HG02623 (cell line): Measurements from ENCODE around the gene CKMT1A.
"Not testable (repeated sequence)": the region's sequence is repeated elsewhere in the genome, so short reads cannot be mapped to it uniquely, and the experiment has no call there.

Source experiments
- ATAC-seq: cut with Tn5 transposase; IDR thresholded peaks from one replicate; pipeline ENCODE4 v1.9.1; 2021; ENCODE audit warnings: moderate library complexity; ENCODE audit not compliant: unreplicated experiment

CKMT1A gene

GRCh38 chr15:43693148-43694022 lies at the start of gene CKMT1A:
TSS of gene CKMT1A (plus strand) at chr15:43693859. CDS start at chr15:43694051, 192 bp downstream.
- ATAC-seq: not testable (repeated sequence)

GRCh38 chr15:43648649-43649429 lies 44.8 kb upstream of the CKMT1A start, which contains the start of gene CATSPER2:
TSS of gene CATSPER2 (minus strand) at chr15:43648844. CDS start at chr15:43648061, 783 bp downstream.
- ATAC-seq: no peak

GRCh38 chr15:43649430-43649926 lies 44.2 kb upstream of the CKMT1A start:
- not testable (repeated sequence) for ATAC-seq

GRCh38 chr15:43659727-43660126 lies 33.9 kb upstream of the CKMT1A start:
- ATAC-seq: not testable (repeated sequence)

GRCh38 chr15:43662293-43662692 lies 31.4 kb upstream of the CKMT1A start:
- ATAC-seq: not testable (repeated sequence)

- ATAC-seq: not testable (repeated sequence)
These were observed 30.3 kb upstream of the CKMT1A start for GRCh38 chr15:43663333-43663732.

- ATAC-seq: not testable (repeated sequence)
These were observed 27.5 kb upstream of the CKMT1A start for GRCh38 chr15:43666177-43666576.

GRCh38 chr15:43674175-43674574 lies 19.5 kb upstream of the CKMT1A start:
- ATAC-seq: not testable (repeated sequence)

GRCh38 chr15:43689604-43690301 lies 3.9 kb upstream of the CKMT1A start:
- peak; percentile 94 for ATAC-seq

- ATAC-seq: not testable (repeated sequence)
These were observed 980 bp upstream of the CKMT1A start for GRCh38 chr15:43692679-43693078.

DNA sequence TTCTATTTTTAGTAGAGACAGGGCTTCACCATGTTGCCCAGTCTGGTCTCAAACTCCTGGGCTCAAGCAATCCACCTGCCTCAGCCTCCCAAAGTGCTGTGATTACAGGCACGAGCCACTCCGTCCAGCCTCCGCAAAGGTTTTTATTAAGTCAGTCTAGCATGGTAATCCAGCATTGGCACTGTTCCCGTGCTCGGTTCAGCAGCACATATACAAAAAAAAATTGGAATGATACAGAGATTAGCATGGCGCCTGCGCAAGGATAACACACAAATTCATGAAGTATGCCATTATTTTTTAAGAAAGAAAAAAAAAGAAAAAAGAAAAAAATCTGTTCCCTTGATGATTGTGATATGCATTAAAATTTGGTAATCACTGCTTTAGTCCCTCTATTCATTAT lies 8.5 kb downstream of the CKMT1A start:
- ATAC-seq: no peak

- no peak for ATAC-seq
These were observed 9.2 kb downstream of the CKMT1A start for GRCh38 chr15:43702701-43703424.

GRCh38 chr15:43710431-43711131 lies 16.9 kb downstream of the CKMT1A start:
- ATAC-seq: not testable (repeated sequence)

DNA sequence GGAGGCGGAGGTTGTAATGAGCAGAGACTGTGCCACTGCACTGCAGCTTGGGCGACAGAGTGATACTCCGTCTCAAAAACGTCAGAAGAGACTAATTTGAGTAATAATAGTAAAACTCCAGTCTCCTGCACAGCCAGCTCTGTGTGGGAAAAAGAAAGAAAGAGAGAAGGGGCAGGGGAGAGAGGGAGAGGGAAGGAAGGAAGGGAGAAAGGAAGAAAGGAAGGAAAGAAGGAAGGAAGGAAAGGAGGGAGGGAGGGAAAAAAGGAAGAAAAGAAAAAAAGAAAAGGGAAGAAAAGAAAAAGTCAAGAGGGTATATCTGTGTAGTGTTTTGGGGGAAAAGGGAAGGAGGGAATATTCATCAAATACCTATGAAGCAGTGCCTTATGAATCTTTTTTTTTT lies 29.5 kb downstream of the CKMT1A start:
- ATAC-seq: no peak

GRCh38 chr15:43726306-43726705 lies 32.6 kb downstream of the CKMT1A start:
- ATAC-seq: not testable (repeated sequence)

GRCh38 chr15:43728053-43728725 lies 34.5 kb downstream of the CKMT1A start:
- ATAC-seq: not testable (repeated sequence)

DNA sequence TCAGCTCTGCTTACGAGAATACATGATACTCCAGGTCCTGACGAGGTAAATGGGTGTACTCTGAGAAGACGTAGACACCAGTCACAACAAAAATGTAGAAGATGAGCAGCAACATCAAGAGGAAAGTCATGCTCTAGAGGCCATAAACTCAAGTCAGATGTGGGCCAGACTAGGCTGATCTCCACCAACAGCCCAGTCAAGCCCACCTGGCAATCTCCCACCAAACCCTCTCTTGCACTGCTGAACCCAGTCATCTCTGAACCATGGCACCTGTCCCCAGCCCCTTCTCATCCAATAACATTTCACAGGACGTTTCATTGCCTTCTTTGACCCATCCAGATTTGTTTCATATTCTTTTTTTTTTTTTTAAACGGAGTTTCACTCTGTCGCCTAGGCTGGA lies 41.8 kb downstream of the CKMT1A start:
- ATAC-seq: no peak

DNA sequence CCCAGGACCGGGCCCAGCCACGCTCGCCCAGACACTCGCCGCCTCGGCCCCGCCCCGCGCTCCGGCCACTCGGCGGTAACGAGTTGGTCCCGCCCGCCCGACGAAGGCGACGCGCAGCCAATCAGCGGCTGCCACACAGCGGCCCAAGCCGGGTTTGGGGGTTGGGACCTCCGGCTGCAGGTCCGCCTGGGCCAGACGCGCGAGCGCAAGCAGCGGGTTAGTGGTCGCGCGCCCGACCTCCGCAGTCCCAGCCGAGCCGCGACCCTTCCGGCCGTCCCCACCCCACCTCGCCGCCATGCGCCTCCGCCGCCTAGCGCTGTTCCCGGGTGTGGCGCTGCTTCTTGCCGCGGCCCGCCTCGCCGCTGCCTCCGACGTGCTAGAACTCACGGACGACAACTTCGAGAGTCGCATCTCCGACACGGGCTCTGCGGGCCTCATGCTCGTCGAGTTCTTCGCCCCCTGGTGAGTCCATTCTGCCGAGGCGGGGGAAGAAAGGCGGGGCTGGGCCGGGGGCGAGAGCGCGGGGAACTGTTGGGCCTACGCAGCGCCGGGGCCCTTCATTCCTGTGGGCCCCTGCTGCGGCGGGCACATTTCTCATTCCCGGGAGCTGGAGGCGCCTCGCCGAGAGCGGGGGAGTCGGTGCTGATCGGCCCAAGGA lies 52.7 kb downstream of the CKMT1A start, which contains the start of gene PDIA3:
PDIA3 (plus strand) TSS at position 194 of the 658 bp plus-strand sequence; CDS start at position 296, 102 bp downstream.
- peak; percentile 89 for ATAC-seq
